Neural crest cell (in vitro differentiated cells): ENCODE results near the gene GBP2. TPM values are rescaled to one million over a fixed set of nuclear protein-coding genes. Genes with fewer than 3 reads are reported as not detected.

ENCODE experiments used
- DNase-seq: peaks from one replicate; pipeline ENCODE4 v3.0.0; 2021; ENCODE audit warnings: low read depth, mixed read lengths, low spot score
- H3K27ac Mint-ChIP-seq: one replicate; pipeline ENCODE4 v1.8.0; 2021; ENCODE audit warnings: mild to moderate bottlenecking, mixed read lengths; ENCODE audit not compliant: unreplicated experiment
- H3K27me3 Mint-ChIP-seq: 2 replicates; pipeline ENCODE4 v1.8.0; 2021; ENCODE audit warnings: low read depth, mild to moderate bottlenecking, mixed read lengths
- H3K36me3 Mint-ChIP-seq: 2 replicates; pipeline ENCODE4 v1.8.0; 2021; ENCODE audit warnings: low read depth, mild to moderate bottlenecking, mixed read lengths
- H3K4me1 Mint-ChIP-seq: 2 replicates; pipeline ENCODE4 v1.8.0; 2021; ENCODE audit warnings: mixed read lengths
- H3K4me3 Mint-ChIP-seq: one replicate; pipeline ENCODE4 v1.8.0; 2021; ENCODE audit warnings: mild to moderate bottlenecking, mixed read lengths
- H3K9me3 Mint-ChIP-seq: 2 replicates; pipeline ENCODE4 v1.8.0; 2021; ENCODE audit warnings: mixed read lengths
- CTCF ChIP-seq: fragments of 200-600 bp; sonication (generic); conservative IDR thresholded peaks from 2 replicates; pipeline ENCODE4 v1.5.0; 2021; ENCODE audit warnings: antibody characterized with exemption, mild to moderate bottlenecking
- total RNA-seq: library from RNA; stranded (reverse); gene quantifications from 2 replicates; pipeline ENCODE4 v1.2.1, GENCODE V29; 2021

The GBP2 gene
- total RNA-seq, 1 donor from 2014 or later: not detected

- H3K4me3 Mint-ChIP-seq: no peak overlapping the region
- peaks cover 8% of the 10 kb centered on the region for H3K9me3 Mint-ChIP-seq
- no peak for DNase-seq
- no peak overlapping the region for H3K27ac Mint-ChIP-seq
- no peak for TF ChIP-seq CTCF
- peaks cover 2% of the 10 kb centered on the region for H3K36me3 Mint-ChIP-seq
- H3K27me3 Mint-ChIP-seq: no peaks in the 10 kb centered on the region
- peaks cover 2% of the 10 kb centered on the region for H3K4me1 Mint-ChIP-seq
Observed at GRCh38 chr1:89069951-89070350, 56.0 kb downstream of the GBP2 start.

- no peak overlapping the region for H3K4me3 Mint-ChIP-seq
- no peak overlapping the region for H3K27ac Mint-ChIP-seq
- TF ChIP-seq CTCF: no peak
Observed at GRCh38 chr1:89068291-89068690, 57.6 kb downstream of the GBP2 start.

GRCh38 chr1:89065079-89065868 is 60.6 kb downstream of the GBP2 start, which contains the start of gene GBP1:
TSS of gene GBP1 (minus strand) at chr1:89065208. CDS start at chr1:89063234, 1,974 bp downstream.
- no peak for TF ChIP-seq CTCF
- Mint-ChIP-seq H3K36me3 (no peaks in the 10 kb centered on the region), H3K9me3 (no peaks in the 10 kb centered on the region), H3K27me3 (no peaks in the 10 kb centered on the region), H3K4me3 (no peak within 1 kb of the TSS), H3K4me1 (peaks cover 16% of the 10 kb centered on the region), H3K27ac (no peak within 1 kb of the TSS)
- no peak for DNase-seq

More at GRCh38 chr1:89068291-89068690, 57.6 kb downstream of the GBP2 start:
- Mint-ChIP-seq H3K9me3 (peaks cover 4% of the 10 kb centered on the region), H3K36me3 (no peaks in the 10 kb centered on the region), H3K4me1 (peaks cover 16% of the 10 kb centered on the region), H3K27me3 (no peaks in the 10 kb centered on the region)
- DNase-seq: no peak

- Mint-ChIP-seq H3K36me3 (no peaks in the 10 kb centered on the region), H3K27me3 (no peaks in the 10 kb centered on the region), H3K4me1 (peaks cover 16% of the 10 kb centered on the region), H3K9me3 (no peaks in the 10 kb centered on the region), H3K4me3 (no peak overlapping the region), H3K27ac (no peak overlapping the region)
- TF ChIP-seq CTCF: no peak
- no peak for DNase-seq
Observed at GRCh38 chr1:89064632-89065031, 61.3 kb downstream of the GBP2 start.

GRCh38 chr1:89063094-89063493 is 62.8 kb downstream of the GBP2 start:
- H3K4me1 Mint-ChIP-seq: peaks cover 16% of the 10 kb centered on the region
- H3K27ac Mint-ChIP-seq: no peak overlapping the region
- no peak for DNase-seq
- no peak overlapping the region for H3K4me3 Mint-ChIP-seq
- no peaks in the 10 kb centered on the region for H3K36me3 Mint-ChIP-seq
- TF ChIP-seq CTCF: no peak
- no peaks in the 10 kb centered on the region for H3K27me3 Mint-ChIP-seq
- H3K9me3 Mint-ChIP-seq: no peaks in the 10 kb centered on the region
